Hematopoietic multipotent progenitor cell treated with erythropoietin and hydrocortisone succinate and interleukin-3 and kit ligand, for 6 days (in vitro differentiated cells): Measurements from ENCODE around the gene ANTXR1.

Experiments
- DNase-seq: peaks from one replicate; pipeline ENCODE4 v3.0.0-alpha.2; 2015

ANTXR1 gene

DNA sequence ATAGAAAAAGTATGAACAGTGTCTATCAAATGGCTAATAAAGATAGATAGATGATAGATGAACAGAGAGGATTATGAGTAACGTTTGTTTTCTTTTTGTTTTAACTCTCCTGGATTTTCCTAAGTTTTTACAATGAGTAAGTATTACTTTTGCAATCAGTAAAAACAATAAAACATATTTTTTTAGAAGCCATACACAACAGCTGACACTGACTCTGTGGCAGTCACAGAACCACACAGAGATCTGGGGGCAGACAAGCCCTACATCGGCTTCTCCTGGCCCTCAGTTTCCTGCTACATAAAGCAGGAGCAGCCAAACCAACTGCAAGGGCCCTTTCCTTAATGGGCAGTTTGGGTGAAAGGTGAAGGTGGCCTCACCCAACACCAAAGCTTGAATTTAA is 63.6 kb downstream of the ANTXR1 start:
- no peak for DNase-seq

DNA sequence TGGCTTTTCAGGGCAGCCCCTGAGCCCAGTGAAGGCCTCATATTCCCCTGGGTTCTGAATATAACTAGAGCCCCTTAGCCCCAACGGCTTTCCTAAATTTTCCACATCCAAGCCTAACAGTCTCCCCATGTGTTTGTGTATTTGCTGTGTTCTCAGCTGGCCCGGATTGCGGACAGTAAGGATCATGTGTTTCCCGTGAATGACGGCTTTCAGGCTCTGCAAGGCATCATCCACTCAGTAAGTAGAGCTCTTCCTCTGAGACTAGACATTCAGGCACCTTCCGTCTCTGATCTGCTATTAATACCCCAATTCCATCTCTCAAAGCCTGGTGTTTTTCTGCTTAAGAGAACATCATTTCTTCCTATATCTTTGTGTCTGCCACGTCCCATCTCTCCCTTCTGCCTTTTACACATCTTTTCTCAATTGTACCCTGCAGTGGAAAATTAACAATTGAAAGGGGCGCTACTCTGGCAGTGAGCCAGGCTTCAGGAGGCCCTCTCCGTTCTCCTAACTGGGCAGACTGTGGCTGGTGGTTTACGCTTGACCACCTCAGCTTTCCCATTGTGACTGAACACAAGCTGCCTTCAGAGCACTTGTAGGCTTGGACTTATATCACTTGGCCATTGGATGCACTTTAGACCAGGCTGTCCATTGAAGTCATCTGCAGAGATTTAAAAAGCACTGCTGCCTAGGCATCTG is 64.4 kb downstream of the ANTXR1 start:
- DNase-seq, result no peak

DNA sequence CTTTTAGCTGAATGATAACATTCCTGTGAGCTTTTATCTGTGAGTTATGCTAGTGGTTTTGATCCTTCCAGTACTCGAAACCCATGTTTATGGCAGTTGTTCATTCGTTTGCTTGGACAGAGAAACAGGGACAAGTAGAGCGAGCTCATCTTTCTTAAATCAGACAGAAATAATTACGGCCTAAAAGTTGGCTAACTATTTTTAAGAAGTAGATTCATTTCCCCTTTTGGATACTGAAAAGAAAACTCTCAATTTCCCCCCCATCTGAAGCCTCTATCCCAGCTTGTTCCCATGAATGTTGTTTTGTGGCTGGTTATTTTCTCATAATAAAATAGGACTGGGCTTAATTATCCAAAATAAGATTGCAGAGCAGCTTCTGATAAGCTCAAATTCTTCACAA is 67.1 kb downstream of the ANTXR1 start:
- DNase-seq, result no peak

DNA sequence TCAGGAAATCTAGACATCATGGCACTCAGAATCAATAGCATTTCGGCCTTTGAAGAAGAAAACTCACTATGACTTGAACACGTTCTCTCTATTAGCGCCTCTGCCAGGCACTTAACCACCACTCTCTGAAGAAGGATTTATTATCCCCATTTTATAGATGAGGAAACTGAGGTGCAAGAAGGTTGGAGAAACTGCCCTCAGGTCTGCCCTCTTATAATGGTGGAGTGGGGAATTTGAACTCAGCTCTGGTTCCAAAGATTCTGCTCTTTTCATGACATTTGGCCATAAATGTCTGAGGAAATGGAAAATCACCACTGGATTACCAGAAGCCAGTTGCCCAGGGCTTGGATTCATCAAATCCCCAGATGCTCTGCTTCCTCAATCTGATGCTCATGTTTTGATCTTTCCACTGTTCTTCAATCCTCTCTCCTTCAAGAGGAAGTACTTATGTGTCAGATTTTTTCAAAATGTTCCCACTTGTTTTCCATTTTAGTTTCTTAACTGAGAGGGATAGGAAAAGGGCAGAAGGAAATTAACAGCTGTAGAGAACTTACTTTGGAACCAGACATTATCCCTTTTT is 68.1 kb downstream of the ANTXR1 start:
- DNase-seq, result no peak

DNA sequence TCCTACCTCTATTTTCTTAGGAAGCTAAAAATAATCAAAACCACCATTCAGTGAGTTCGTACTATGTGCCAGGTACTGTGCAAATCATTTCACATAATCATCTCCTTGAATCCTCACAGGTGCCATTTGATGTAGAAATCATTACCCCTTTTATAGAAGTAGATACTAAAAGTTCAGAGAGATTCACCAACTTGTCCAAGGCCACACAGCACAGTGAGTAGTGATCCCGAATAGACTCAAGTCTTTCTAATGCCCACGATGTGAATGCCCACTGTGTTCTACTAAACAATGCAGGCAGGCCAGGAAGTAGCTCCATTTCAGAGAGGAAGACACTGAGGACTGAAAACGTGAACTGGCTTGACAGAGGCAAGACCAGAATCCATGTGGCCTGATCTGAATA is 68.8 kb downstream of the ANTXR1 start:
- no peak for DNase-seq

DNA sequence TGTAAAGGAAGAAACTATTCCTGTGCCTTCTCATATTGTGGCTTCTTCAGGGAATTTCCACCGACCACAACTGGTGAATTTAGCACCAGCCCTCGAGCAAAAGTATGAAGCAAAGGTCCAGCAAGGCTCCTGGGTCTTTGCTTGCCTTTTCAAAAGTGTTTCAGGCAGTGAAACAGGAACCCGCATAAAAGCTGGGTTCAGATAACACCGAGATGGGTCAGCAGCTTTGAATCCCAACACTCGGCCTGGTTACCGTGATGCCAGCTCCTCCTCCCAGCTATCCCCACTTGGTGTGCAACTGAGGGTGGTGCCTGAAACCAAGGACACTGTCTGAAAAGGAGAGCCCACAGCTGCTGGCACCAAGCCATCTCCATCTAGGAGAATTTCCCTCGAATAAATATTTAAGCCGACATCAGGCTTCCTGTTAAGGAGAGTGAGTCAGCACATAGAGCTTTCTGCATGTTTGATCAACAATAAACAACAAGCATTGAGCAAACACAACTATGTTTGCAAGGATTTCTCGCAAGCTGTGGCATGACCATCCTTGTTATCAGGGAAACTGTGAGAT is 69.5 kb downstream of the ANTXR1 start:
- peak; percentile 31 for DNase-seq

DNA sequence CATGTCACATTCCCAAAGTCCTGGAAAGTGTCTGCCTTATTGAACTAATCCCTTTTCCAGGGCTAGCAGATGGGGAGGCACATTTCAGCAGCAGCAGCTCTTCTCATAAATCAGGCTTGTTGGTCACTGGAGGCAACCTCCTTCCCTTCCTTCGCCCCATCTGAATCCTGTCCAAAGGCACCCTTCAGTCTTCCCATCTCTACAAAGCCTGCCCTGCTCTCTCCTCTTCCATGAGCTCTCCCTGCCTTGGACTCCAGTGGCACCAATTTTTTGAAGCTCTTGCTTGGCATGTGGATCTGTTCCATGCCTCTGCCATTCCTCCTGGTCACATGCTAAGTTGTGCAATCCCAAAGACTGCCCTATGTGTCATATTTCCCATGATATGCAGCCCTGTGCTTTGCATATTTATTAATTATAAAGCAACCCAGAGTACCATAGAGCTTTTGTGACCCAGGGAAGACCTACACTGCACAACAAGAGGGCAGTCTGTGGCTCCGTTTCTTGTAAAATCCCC is 70.3 kb downstream of the ANTXR1 start:
- DNase-seq, result no peak

DNA sequence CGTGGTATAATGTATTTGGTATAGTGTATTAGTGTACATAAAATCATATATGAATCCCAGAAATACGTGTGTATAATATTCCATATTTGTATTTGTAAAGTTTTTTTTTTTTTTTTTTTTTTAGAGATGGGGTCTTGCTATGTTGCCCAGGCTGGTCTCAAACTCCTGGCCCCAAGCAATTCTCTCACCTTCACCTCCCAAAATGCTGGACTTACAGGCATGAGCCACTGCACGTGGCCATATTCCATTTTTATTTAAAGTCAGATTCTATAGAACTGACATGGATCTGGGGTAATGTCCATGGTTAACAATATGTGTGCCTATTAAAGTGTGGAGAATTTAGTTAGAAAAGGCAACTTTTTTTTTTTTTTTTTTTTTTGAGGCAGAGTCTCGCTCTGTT is 71.5 kb downstream of the ANTXR1 start:
- no peak for DNase-seq

DNA sequence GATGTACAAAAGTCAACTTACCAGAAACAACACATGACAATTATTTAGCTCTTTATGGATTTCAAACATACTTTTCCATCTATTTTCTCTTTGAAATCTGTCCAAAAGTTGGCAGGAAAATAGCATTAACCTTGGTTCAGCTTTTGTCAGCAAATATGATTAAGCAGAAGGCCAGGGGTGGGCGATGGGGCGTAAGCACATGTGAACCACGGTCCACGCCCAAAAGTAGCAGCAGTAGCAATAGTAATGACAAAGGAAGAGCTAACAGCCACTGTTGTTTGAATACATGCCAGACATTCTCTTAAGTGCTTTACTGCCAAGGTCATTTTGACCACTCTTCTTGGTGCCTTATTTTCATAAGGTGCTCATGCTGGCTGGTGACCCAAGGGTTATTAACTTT is 73.5 kb downstream of the ANTXR1 start:
- DNase-seq, result peak; percentile 7

DNA sequence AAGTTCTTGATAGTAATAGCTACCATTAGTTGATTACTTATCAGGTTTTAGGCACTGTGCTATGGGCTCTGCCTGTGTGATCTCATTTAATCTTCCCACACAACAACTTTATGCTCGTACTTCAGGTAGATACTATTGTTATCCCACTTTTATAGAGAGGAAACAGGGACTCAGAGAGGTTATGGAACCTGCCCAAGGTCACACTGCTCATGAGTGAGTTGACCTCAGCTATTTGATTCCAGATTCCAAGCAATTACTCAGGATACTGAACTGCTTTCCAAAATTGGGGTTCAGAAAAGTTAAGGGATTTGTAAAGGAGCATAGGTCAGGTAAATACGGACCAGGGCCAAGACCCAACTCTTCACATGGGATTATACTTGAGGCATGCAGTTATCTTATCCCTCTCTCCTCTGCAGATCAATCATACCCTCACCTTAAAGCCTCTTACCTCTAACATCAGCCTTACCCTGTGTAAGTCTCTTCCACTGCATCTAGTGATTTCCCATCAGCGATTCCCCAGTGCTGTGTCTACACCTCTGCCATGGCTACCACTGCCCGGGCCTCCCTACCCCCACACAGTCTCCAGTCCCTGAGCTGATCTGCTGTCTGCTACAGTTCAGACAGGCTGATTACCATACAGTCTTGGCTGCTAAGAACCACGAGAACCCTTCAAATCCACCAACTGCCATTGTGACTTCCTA is 74.4 kb downstream of the ANTXR1 start:
- no peak for DNase-seq

DNA sequence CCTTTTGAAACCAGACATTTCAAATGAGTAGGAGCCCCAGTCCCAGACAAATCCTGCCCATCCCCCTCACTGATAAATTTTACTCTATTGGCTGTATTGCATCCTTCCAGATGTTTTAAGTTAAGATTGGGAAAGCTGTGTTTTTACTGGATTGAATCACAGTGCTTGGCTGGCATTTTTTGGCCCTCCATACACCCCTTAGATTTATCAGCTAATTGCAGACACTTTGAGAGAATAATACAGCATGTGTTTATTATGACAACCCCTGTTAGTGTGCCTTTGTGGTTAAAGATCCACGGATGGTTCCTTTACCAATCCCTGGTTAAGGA is 74.9 kb downstream of the ANTXR1 start:
- DNase-seq, result no peak

DNA sequence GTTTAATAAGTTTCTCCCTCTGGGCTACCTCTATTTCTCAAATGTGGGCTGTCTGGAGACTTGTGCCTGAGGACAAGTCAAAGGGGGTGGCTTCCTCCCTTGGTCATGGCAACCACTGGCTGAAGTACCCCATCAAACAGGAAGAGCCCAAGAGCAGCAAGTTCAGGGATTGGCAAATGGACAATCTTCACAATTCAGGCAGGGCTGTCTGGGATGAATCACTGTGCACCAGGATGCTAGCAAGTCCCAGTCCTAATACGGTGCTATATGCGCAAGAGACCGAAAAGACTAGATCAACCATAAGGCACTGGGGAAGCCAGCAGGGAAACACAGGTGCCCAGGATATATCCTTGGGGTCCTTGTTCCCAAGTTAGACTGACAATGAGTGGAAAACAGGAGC is 75.5 kb downstream of the ANTXR1 start:
- DNase-seq, result no peak

DNA sequence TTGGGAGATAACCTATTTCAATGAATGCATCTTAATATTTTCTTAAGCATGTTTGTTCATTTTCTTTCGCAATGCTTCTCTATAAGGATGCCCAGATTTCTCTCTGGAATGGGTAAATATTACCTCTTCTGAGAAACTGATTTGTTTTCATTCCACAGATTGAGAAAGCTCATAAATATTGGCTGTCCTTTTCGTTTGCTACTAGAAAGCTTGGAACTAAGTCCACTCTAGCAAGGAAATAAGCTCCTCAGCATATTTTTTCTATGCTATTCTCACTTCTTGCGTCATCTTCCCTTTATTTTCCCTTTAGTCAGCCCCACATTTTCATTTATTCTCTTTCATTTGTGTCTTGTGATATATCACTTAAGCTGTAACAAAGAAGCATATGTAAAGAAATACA is 76.3 kb downstream of the ANTXR1 start:
- no peak for DNase-seq

DNA sequence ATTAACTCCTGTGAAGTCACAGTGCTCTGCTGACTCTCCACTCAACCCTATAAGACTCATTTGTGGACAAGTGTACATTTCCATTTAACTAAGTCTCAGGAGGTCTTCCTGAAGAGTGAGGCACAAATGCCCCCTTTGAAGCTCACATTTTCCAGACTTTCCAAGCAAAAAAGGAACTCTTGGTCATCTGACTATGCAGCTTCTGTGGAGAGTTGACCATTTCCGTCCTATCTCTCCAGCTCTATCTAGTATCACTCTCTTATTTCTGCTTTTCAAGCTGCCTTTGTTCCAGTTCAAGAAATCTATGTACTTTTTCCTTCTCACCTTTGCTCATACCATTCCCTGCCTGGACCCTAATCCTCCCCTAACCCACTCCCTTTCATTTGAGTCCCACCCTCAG is 77.0 kb downstream of the ANTXR1 start:
- DNase-seq, result no peak

DNA sequence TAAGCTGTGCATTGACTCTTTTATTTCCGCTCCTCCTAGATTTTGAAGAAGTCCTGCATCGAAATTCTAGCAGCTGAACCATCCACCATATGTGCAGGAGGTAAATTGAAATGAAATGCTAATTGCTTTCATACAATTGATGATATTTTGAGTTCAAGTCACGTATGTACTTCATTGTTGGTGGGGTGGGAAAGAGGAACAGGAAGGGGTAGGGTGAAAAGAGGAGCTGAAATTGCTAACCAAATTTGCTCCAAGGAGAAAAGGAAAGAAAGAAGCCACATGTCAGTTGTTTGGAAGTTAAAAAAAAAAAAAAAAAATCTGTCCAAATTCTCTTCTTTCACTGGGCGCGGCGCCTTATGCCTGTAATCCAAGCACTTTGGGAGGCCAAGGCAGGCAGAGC is 77.8 kb downstream of the ANTXR1 start:
- DNase-seq, result no peak

DNA sequence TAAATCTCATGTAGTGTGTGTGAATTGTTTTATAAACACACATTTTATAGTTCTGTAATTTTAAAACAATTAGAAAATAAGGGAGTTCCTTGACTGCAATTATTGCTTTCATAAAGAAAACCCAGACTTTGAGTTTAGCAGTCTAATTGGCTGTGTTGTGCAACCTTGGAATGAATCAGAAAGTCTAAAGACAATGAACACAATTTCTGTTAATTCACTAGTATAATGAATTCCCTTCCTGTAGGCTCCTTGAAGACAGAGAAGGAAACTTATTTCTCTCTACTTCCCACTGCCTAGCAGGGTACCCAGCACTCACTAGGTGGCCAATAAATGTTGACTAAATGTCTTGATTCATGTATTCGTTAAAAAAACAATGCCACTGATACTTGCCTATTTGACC is 79.9 kb downstream of the ANTXR1 start:
- DNase-seq, result no peak

DNA sequence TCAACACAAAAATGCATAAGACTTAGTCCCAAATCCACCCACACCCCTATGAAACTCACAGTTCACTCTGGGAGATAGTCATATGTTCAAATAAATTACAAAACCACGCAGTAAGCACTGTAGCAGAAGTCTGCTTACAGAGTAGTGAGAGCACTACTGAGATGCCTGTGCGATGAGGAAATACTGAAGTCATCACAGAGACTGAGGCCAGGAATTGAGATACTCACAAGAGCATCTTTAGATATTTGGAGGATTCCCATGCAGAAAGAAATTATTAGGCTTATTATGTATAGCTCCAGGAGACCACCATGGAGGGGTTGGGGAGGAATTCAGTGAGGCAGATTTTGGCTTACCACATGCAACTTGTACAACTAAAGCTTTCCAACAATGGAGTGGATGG is 82.3 kb downstream of the ANTXR1 start:
- DNase-seq, result no peak

DNA sequence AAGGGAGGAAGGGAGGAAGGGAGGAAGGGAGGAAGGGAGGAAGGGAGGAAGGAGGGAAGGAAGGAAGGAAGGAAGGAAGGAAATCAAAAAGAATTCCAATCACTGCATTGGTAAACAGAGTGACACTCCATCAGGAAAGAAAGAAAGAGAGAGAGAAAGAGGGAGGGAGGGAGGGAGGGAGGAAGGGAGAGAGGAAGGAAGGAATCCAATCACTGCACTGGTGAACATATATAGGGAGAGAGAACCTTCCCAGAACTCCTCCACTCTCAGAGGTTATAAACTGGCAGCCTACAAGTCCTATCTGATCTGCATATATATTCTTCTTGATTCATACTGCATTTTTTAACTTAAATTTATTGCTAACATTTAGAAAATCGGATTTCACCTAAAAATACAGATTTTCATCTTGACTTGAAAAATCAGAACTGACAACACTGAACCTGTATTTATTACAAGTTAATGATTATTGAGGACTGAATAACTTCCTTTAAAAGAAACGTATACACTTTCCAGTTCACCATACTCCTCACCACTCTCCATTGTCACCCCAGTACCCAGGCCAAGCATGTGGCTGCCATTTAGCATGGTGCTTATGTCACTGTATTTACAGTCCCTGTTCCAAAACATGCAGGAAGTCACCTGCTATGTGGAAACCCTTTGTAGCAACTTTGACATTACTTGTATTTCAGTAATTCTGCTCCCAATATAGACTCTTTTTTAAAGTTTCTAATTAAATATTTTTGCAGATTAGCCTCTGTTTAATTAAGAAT is 83.5 kb downstream of the ANTXR1 start:
- no peak for DNase-seq

DNA sequence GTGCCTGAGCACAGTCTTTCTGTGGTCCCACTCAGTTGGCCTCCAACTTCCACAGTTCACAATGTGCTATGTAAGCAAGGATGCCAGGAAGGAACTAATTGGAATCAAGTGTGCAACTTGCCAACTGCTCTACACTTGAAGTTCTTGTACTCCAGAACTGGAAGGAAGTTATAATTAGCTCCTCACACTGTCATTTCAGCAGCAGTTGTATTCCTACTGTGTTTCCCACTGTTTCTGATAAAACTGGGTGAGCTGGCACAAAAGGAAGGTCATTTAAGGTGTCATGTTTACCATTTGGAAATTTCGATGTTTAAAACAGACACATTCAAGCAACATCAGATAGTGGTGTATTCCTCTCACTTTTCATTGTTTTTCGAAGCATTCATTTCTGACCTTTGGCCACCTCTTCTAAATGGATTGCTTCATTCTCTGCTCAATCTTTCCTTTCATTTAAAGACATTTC is 84.2 kb downstream of the ANTXR1 start:
- DNase-seq, result no peak

DNA sequence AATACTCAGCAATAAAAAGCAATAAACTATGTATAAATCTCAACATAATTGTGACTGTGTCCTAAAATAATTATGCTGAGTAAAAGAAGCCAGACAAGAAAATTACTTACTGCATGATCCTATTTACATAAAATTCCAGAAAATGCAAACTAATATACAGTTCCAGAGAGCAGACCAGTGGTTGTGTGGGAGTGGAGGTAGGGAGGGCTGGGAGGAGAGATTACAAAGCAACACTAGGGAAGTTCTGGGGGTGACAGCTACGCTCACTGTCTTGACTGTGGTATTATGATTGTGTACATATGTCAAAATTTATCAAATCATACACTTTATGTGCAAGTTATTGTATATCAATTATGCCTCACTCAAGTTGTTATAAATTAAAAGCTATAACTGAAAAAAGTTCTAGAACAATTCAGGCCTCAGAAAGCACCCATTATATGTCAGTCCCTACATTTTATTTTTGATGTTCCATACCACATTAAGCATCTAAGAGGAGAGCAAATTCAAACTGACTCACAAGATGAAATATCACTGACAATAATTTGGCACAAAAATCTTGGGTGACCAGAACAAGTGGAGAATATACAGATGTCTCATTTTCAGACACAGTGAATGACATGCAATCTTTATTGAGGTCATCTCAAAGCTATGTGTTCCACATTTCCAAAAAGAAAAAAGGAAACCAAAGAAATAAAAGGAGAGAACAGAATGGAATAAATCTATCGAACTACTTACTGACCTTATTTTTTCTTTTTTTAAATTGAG is 85.1 kb downstream of the ANTXR1 start:
- no peak for DNase-seq

DNA sequence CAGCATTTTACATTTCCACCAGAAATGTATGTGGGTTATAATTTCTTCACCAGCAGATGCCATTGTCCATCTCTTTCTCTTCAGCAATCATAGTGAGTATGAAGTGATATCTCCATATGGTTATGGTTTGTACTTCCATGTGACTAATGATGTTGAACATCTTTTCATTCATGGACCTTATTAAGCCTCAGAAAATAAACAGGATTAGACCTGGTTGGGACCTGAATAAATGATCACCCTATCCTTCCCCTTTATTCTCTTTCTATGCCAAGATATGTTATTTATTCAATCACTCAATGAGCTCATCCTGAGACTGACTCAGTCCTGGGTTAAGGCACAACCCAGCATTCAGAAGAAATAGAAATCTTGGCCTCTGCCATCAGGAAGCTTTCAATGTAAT is 86.6 kb downstream of the ANTXR1 start:
- DNase-seq, result no peak

DNA sequence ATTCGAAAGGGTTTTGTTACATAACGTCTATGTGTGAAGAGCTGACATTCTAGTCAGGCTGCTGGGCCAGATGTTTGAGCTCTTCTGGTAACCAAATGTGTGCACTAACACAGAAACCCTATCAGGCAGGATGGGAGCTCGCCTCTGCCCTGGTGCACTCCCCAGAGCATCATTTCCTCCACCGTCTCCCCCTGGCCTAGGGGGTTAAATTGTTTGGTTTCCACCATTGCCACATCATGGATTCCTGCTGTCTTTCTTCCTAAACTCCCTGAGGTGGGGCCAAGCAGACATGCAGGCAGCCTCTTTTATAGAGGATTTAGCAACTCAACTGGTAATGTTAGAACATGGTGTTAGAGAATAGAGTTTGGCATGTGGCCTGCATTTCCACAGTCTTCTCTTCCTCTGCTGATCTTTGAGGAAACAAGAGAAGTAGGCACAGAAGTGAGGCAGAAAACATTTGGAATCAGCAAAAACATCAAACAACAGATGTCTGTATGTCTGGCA is 87.3 kb downstream of the ANTXR1 start:
- DNase-seq, result no peak
